Esophagus squamous epithelium (tissue), 5 donors: ENCODE data around the gene GLRX. TPM values are rescaled to one million over a fixed set of nuclear protein-coding genes. Genes with fewer than 3 reads are reported as not detected.

ENCODE experiments used
- DNase-seq: peaks from one replicate; lab custom pipeline; 2025; lab: John Stamatoyannopoulos, UW
- H3K27ac ChIP-seq, 4 donors: fragments of 200-600 bp; sonication (generic); one replicate each; pipeline ENCODE4 v1.5.1; 2016 to 2019; ENCODE audit warnings: mild to moderate bottlenecking in 1 of 4
- H3K27me3 ChIP-seq, 4 donors: fragments of 200-600 bp; sonication (generic); 1 replicate in 3 of 4; 2 replicates in 1 of 4; pipeline versions ENCODE4 v1.5.1 to v1.6.0; 2017 to 2021; ENCODE audit warnings: antibody characterized with exemption in 1 of 4
- H3K36me3 ChIP-seq, 3 donors: fragments of 200-600 bp; sonication (generic); one replicate each; pipeline ENCODE4 v1.5.1; 2016 to 2019
- H3K4me1 ChIP-seq, 3 donors: fragments of 200-600 bp; sonication (generic); one replicate each; pipeline ENCODE4 v1.5.1; 2017 to 2019
- H3K4me3 ChIP-seq, 4 donors: fragments of 200-600 bp; sonication (generic); 1 replicate in 3 of 4; 2 replicates in 1 of 4; pipeline ENCODE4 v1.5.1; 2016 to 2019; ENCODE audit warnings: mild to moderate bottlenecking in 2 of 4, moderate library complexity in 1 of 4
- H3K9me3 ChIP-seq, 3 donors: fragments of 200-600 bp; sonication (generic); one replicate each; pipeline ENCODE4 v1.5.1; 2016 to 2019
- POLR2A ChIP-seq, 4 donors: fragments of 450-650 bp; IDR thresholded peaks; one replicate each; pipeline ENCODE4 v1.6.1; 2017; ENCODE audit warnings: antibody characterized with exemption in 4 of 4, mild to moderate bottlenecking in 4 of 4, moderate library complexity in 3 of 4
- WGBS, 2 donors: methylation state at CpG; one replicate each; pipeline ENCODE4 v1.1.5; 2018; 5-methylcytosine and 5-hydroxymethylcytosine counted together
- intact Hi-C: fragments of 100-400 bp; cut with DNase I; formaldehyde crosslinking; loops from one replicate; pipeline ENCODE4 v1.15.0; 2022
- total RNA-seq, 4 donors: library from RNA; depleted of rRNA; stranded (reverse); fragments of >200 nt; gene quantifications; one replicate each; pipeline ENCODE4 v1.1.0, GENCODE V29; 2016
- TF ChIP-seq, protein P1 (sequence below), 6 experiments: fragments of 450-650 bp in 4 of 6; fragments of 200-600 bp in 2 of 6; sonication (generic) in 2 of 6; IDR thresholded peaks; one replicate each; pipeline ENCODE4 v1.5.1; 2016 to 2019; ENCODE audit warnings: antibody characterized with exemption in 6 of 6, mild to moderate bottlenecking in 4 of 6, moderate library complexity in 4 of 6
- donor health status: DM: yes; HTN: yes; CAD: no.

The GLRX gene
- total RNA-seq, 4 donors from 2014 or later = 5.3 to 37.8 (median 14.2) TPM

- Histone ChIP-seq H3K4me3 (no peak overlapping the region), H3K36me3 (no peaks in the 10 kb centered on the region), H3K9me3 (no peaks in the 10 kb centered on the region), H3K4me1 (peaks cover 20 to 89% (median 53%) of the 10 kb centered on the region in 3 donors), H3K27ac (peak overlapping the region; percentile 46 to 94 (median 88)), H3K27me3 (no peaks in the 10 kb centered on the region)
- no peak for DNase-seq
- intact Hi-C loops = no loop called here
- WGBS, 2 donors = 46 to 49% methylated on average over 8 of the region's 8 CpGs
- TF ChIP-seq, protein P1, sequence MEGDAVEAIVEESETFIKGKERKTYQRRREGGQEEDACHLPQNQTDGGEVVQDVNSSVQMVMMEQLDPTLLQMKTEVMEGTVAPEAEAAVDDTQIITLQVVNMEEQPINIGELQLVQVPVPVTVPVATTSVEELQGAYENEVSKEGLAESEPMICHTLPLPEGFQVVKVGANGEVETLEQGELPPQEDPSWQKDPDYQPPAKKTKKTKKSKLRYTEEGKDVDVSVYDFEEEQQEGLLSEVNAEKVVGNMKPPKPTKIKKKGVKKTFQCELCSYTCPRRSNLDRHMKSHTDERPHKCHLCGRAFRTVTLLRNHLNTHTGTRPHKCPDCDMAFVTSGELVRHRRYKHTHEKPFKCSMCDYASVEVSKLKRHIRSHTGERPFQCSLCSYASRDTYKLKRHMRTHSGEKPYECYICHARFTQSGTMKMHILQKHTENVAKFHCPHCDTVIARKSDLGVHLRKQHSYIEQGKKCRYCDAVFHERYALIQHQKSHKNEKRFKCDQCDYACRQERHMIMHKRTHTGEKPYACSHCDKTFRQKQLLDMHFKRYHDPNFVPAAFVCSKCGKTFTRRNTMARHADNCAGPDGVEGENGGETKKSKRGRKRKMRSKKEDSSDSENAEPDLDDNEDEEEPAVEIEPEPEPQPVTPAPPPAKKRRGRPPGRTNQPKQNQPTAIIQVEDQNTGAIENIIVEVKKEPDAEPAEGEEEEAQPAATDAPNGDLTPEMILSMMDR (IDR thresholded peaks at IDR 0.05) = no peak
- no peak for TF ChIP-seq POLR2A (IDR thresholded peaks at IDR 0.05)
Measured at GRCh38 chr5:95861864-95862561, 39.5 kb upstream of the GLRX start.

- Histone ChIP-seq H3K4me1 (peaks cover 20 to 92% (median 60%) of the 10 kb centered on the region in 3 donors), H3K27me3 (no peaks in the 10 kb centered on the region), H3K9me3 (no peaks in the 10 kb centered on the region), H3K4me3 (no peak overlapping the region), H3K27ac (peak overlapping the region; percentile 46 to 94 (median 88)), H3K36me3 (no peaks in the 10 kb centered on the region)
- peak in 1 of 4 donors; percentile 49 for TF ChIP-seq POLR2A (IDR thresholded peaks at IDR 0.05)
- TF ChIP-seq, protein P1 (IDR thresholded peaks at IDR 0.05) = no peak
- intact Hi-C loops = no loop called here
- peak; percentile 13 for DNase-seq
- WGBS, 2 donors = 32 to 73% methylated on average over 14 of the region's 14 CpGs
Measured at GRCh38 chr5:95861221-95861863, 38.8 kb upstream of the GLRX start.

- no peak for DNase-seq
- H3K27ac ChIP-seq = peak overlapping the region; percentile 78 to 95 (median 94)
- no peak overlapping the region for H3K4me3 ChIP-seq
- intact Hi-C loops = loop anchor here (5.0 kb wide), 1 partner anchor 478 kb away; no protein-coding TSS in a partner anchor
- no peaks in the 10 kb centered on the region for H3K36me3 ChIP-seq
- H3K27me3 ChIP-seq = no peaks in the 10 kb centered on the region
- peaks cover 20 to 86% (median 63%) of the 10 kb centered on the region in 3 donors for H3K4me1 ChIP-seq
- WGBS, 2 donors = 52 to 59% methylated on average over 4 of the region's 4 CpGs
- TF ChIP-seq POLR2A (IDR thresholded peaks at IDR 0.05) = no peak
- TF ChIP-seq, protein P1 (IDR thresholded peaks at IDR 0.05) = no peak
- H3K9me3 ChIP-seq = no peaks in the 10 kb centered on the region
Measured at GRCh38 chr5:95859661-95860060, 37.1 kb upstream of the GLRX start.

DNA sequence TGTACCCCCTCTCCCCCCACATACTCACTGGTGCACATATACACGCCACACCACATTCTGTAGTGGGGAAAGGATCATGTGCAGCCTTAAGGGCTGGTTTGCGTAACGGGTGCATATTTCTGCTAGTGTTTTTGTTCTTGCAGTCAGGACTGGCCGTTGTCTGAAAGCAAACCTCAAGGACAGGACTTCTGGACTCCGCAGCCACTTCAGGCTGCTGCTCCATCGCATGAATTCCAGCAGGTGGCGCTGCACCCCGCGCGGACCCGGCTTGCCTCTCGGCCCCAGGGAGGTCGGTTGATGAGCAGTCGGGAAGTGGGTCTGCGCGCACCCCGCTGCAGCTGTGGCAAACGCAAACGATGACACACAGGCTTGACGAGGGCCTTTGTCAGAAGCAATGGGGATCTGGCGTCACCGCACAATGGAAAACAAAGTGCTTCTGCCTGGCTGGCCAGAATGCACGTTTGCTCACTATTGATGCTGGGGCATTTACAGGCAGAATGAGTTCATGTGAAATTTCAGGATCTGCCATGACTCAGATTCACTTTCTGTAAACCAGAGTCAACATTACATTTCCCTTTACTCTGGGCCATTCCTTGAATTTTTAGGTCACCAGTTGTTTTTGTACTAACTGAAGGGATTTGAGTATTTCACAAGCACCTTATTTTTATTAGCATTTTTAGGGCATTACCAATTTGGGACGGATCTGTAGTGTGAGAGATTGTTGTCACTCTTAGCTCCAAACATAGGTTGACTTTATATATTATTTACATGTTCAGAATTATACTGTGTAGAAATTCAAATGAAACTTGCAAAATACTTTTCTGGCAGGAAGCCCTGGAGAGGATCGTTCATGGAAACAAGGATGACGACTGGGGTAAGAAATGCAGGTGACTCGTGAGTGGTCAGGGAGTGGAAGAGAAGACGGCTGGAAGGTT lies 36.4 kb upstream of the GLRX start:
- DNase-seq = peak; percentile 41
- Histone ChIP-seq H3K9me3 (no peaks in the 10 kb centered on the region), H3K4me3 (peak overlapping the region in 3 of 4 donors; percentile 28 to 58 (median 34)), H3K27me3 (no peaks in the 10 kb centered on the region), H3K4me1 (peaks cover 20 to 79% (median 60%) of the 10 kb centered on the region in 3 donors), H3K36me3 (no peaks in the 10 kb centered on the region), H3K27ac (peak overlapping the region; percentile 78 to 95 (median 94))
- 8 to 15% methylated on average over 9 to 12 of the region's 28 CpGs for WGBS, 2 donors
- TF ChIP-seq POLR2A (IDR thresholded peaks at IDR 0.05) = peak in 1 of 4 donors; percentile 44
- TF ChIP-seq, protein P1 (IDR thresholded peaks at IDR 0.05) = peak; percentile 90 to 99 (median 98)
- intact Hi-C loops = loop anchor here (5.0 kb wide), 1 partner anchor 478 kb away; no protein-coding TSS in a partner anchor
